K562 (cell line): Measurements from ENCODE around the gene KLK15. TPM values are rescaled to one million over a fixed set of nuclear protein-coding genes. Genes with fewer than 3 reads are reported as not detected.

ENCODE experiments used
- ZNF407 ChIP-seq: fragments of 450-650 bp; IDR thresholded peaks from 2 replicates; pipeline ENCODE4 v1.6.1; 2016; ENCODE audit warnings: low read depth
- polyA plus RNA-seq, 8 experiments: library from polyadenylated mRNA; depleted of rRNA in 4 of 8; stranded (reverse) in 5 of 8; unstranded in 3 of 8; fragments of >200 nt; fragmentation: Nextera tagmentation in 2 of 8; fragmentation: Illumina TruSeq in 1 of 8; extraction: Ambion mirVana in 2 of 8; extraction: Trizol in 1 of 8; gene quantifications; 2 replicates each; pipeline versions ENCODE4 v1.2.1 to v1.2.3, GENCODE V29; 2011 to 2014; ENCODE audit warnings: inconsistent platforms in 1 of 8, missing spikeins in 1 of 8
- total RNA-seq, 7 experiments: library from RNA; depleted of rRNA in 6 of 7; stranded (reverse); fragments of >200 nt in 6 of 7; fragmentation: Illumina TruSeq in 2 of 7; extraction: Trizol in 2 of 7; gene quantifications; 2 replicates each; pipeline versions ENCODE4 v1.2.1 to v1.2.3, GENCODE V29; 2011 to 2021; ENCODE audit warnings: low replicate concordance in 1 of 7
- TF ChIP-seq, protein P1 (sequence below): fragments of 450-650 bp; IDR thresholded peaks from 2 replicates; pipeline ENCODE4 v1.6.1; 2016; ENCODE audit warnings: mild to moderate bottlenecking

KLK15 gene
- total and polyA plus RNA-seq, 9 of the 15 experiments (the other 6 are each of a cell fraction or from before 2014, with no cell fraction given) = not detected

DNA sequence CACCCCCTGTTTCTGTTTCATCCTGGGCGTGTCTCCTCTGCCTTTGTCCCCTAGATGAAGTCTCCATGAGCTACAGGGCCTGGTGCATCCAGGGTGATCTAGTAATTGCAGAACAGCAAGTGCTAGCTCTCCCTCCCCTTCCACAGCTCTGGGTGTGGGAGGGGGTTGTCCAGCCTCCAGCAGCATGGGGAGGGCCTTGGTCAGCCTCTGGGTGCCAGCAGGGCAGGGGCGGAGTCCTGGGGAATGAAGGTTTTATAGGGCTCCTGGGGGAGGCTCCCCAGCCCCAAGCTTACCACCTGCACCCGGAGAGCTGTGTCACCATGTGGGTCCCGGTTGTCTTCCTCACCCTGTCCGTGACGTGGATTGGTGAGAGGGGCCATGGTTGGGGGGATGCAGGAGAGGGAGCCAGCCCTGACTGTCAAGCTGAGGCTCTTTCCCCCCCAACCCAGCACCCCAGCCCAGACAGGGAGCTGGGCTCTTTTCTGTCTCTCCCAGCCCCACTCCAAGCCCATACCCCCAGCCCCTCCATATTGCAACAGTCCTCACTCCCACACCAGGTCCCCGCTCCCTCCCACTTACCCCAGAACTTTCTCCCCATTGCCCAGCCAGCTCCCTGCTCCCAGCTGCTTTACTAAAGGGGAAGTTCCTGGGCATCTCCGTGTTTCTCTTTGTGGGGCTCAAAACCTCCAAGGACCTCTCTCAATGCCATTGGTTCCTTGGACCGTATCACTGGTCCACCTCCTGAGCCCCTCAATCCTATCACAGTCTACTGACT lies 21.4 kb upstream of the KLK15 start, which contains the start of gene KLK3 (continued):
- no peak for TF ChIP-seq ZNF407
- TF ChIP-seq, protein P1, sequence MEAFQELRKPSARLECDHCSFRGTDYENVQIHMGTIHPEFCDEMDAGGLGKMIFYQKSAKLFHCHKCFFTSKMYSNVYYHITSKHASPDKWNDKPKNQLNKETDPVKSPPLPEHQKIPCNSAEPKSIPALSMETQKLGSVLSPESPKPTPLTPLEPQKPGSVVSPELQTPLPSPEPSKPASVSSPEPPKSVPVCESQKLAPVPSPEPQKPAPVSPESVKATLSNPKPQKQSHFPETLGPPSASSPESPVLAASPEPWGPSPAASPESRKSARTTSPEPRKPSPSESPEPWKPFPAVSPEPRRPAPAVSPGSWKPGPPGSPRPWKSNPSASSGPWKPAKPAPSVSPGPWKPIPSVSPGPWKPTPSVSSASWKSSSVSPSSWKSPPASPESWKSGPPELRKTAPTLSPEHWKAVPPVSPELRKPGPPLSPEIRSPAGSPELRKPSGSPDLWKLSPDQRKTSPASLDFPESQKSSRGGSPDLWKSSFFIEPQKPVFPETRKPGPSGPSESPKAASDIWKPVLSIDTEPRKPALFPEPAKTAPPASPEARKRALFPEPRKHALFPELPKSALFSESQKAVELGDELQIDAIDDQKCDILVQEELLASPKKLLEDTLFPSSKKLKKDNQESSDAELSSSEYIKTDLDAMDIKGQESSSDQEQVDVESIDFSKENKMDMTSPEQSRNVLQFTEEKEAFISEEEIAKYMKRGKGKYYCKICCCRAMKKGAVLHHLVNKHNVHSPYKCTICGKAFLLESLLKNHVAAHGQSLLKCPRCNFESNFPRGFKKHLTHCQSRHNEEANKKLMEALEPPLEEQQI = no peak
